NCI-H2227 (cell line): ENCODE data around the gene USP12.

Experiments
- DNase-seq: peaks from one replicate; lab custom pipeline; 2025; ENCODE audit not compliant: unreplicated experiment; lab: John Stamatoyannopoulos, UW

The USP12 gene

DNA sequence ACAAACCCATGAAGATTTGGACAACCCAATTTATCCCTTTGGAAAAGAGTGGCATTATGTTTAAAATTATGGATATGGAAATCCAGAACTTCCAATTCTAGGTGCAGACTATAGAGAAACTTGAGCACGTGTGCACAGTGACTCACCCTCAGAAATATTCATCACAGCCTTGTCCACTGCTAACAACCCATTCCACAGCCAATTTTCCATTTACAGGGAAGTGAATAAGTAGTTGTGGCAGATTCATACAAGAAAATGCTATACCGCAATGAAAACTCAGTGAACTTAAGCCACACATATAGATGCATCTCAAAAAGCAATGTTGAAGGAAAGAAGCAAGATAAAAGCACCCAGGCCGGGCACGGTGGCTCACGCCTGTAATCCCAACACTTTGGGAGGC is 133.3 kb downstream of the USP12 start:
- DNase-seq, result no peak

DNA sequence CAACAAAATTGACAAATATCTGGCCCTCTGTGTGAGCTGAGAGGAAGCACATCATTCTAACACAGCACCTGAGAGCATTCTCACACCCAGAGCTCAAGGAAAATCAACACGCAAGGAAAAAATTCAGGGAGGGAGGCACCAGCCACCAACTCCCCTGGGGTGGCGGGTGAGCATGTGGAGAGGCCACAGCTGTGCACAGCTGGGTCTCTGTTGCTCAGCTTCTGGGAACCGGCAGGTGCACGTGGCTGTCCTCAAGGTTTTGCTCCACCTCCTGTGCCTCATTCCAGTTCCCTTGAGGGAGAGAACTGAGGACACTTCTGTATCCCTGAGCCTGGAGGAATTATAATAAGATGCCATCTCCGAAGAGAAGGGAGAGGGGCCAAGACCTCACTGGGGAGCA is 134.0 kb downstream of the USP12 start:
- no peak for DNase-seq

DNA sequence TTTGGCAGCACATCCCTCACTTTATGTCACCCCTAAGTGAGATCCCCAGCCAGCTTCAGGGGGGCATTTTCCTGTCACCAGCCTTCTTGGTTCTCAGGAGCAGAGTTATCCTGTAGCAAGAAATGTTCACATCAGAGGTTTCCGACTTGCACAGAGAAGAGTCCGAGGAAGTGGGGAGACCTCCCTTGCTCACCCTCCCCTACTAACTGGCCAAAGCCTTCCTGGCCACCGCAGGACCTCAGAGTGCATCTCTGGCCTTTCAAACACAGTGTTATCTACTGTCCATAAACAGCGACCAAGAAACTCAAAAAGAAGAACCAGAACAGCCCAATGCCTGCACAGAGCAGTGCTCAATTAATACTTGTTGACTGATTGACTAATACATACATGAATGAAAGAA is 134.4 kb downstream of the USP12 start:
- no peak for DNase-seq

DNA sequence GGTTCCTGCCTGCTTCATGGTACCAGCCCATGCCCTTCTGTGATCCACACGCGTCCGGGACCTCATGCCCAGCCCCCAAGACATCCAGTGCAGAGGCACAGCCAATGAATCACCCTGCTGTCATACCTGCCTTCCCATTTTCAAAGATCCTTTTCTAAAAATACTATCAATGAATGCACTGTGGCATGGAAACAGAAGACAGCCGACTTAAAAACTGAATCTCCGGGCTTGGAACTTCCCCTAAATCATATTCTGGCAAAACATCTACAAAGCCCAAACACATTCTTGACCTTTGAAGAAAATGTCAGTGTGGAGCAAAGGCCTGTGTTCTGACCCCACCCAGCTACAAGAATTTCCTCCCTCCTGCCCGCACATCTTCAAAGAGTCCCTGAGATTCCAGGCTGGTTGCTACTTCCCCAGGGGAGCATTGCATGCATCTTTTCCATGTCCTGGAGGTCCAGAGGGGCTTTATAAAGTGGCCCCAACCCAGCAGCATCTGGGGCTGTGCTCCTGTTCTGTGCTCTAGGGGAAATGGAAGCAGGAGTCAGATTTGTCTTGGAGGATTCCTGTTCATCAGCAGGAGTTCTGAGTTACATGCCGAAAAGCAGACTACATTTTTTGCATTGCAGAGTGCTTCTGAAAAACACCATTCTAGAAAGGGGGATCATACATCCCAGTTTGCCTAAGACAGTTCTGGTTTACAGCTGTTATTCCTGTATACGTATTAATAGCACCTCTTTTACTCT is 135.2 kb downstream of the USP12 start:
- no peak for DNase-seq

DNA sequence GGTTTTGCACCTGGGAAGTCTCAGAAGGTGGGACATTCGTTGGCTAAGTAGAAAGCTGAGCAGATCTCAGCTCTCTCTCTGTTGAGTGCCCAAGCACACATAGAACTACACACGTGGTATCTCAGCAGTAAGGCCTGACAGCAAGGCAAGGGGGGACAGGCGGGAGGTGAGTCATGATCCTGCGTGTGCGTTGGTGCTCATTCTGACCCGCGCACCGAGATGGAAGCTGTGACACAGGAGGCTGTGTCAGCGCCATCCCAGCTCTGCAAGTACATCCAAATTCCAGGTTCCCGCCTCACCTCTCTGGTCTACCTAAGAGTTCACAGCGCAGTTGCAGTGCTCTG is 135.7 kb downstream of the USP12 start:
- no peak for DNase-seq

DNA sequence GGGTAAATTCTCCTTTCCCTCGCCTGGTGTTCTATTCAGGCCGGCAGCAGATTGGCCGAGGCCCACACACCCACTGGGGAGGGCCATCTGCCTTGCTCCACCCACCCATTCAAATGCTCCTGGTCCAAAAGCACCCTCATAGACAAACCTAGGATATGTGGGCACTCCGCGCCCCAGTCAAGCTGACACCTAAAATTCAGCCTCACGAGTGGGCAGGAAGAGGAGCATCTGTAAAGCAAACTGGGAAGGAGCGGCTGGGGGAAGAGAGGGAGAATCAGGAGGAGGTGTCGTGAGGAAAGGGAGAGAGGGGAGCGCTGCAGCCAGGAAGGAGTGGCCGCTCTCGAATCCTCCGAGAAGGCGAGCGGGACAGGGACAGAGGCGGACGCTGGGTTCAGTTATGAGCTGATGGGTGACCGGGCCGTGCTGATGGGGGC is 136.9 kb downstream of the USP12 start:
- no peak for DNase-seq

DNA sequence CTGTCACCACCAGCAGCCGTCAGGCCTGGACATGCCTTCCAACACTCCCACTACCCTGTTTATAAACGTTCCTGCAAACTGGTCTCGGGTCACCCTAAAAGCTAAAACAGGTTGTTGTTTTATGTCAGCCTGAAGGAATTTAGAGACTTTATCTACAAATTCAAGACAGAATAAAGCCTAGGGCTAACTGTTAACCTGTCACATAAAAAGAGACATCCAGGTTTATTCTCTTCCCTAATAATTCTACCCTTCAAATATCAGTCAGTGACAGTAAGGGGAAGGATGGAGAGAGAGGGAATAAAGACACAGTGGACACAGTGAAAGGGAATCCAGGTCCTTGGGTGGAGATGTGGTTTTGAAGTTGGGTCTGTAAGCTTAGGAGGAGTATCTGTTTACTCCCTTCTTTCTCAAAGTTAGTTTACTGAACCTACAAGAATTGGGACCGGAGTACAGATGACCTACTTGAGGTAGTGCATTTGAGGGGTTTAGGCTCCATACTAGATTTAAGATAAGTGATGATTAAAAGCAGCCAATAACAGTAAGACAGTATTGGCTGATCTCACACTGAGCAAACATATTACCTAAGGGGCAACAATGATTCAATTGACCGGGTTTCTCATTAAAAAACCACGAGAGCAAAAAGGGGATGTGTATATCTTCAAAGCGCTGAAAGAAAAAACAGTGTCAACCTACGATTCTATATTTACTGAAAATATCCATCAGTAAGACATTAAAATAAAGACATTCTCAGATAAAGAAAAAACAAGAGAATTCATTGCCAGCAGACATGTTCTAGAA is 142.7 kb downstream of the USP12 start:
- DNase-seq, result no peak

DNA sequence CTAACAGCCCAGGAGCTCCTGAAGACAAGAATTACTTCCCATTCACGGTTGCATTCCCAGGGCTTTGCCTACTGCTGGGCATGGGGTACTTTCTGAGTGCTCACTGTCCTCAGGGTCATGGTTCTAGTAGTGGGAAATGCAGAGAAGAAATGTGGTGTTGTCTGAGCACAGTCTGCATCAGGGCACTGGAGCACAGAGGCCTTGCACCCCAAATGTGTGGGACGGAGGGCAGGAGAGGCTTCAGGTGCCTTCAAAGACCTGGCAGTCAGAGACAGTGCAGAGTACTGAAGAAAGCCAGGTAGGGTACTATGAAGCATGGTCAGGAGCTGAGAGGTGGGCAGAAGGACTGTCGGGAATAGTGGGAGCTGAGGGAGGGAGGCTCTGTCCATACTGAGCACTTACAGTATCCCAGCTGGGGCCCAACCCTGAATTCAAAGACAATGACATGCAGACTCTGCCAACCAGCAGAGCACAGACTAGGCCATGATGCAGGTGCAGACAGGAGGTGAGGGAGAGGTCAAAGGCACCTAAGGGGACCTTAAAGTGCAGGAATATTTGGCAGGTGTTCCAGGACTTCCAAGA is 144.4 kb downstream of the USP12 start:
- DNase-seq, result no peak

DNA sequence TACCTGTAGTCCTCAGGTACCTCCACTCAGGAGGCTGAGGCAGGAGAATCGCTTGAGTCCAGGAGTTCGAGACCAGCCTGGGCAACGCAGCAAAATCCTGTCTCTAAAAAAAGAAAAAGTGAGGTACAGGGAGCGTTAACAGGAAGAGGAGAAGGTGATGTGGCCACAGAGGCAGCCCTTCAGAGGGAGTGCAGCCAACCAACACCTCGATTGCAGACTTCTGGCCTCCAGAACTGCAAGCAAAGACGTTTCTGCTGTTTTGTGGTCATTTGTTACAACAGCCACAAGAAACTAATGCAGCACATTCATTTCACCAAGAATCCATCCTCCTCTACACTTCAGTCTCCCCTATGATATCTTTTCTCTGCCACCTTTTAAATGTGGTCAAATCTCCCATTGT is 145.2 kb downstream of the USP12 start:
- DNase-seq, result no peak

DNA sequence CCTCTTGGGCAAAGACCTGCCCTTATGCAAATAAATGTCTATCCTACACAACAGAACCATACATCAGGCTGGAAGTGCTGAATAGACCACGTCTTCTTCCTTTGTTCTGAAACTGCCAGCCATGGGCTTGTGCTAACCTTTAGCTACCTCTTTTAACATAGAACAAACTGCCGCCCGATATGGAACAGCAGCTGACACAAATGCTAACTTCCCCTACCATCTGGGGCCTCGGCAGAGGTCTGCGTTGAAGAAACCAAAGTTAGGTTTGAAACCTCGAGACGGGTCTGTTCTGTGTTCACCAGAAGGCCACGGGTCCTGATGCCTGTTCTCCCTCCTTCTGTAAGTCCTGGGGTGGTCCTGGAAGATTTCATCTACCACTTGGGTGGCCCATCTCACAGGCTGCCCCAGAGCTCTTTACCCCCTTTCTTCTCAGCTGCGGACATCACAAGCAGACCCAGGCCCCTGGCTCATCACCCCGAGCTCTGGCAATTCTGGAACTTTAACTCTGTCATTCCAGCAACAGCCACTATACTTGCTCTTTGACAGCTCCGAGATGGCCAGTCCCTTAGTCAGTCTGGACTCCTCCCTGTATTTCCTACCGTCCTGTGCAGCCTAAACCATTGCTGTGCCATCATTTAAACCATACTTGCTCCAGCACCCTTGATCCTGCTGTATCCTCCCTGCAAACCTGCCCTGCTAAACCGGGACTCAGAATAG is 146.7 kb downstream of the USP12 start:
- DNase-seq, result no peak

DNA sequence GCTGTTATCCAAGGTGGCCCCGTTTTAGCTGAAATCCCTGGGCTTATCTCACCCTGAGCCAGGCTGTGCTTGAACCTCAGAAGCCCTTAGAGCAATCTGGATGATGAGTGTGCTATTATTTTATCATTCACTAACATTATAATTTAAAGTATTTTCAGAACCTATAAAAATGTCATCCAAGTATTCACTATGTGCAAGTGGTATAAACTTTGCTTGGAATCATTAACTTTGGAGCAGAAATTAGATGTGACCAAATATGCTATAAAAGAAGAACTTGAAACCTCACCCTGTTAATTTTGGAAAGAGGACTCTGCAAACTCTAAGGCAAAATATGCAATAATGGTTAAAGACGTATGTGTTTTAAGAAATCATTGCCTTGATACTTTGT is 147.5 kb downstream of the USP12 start:
- no peak for DNase-seq

DNA sequence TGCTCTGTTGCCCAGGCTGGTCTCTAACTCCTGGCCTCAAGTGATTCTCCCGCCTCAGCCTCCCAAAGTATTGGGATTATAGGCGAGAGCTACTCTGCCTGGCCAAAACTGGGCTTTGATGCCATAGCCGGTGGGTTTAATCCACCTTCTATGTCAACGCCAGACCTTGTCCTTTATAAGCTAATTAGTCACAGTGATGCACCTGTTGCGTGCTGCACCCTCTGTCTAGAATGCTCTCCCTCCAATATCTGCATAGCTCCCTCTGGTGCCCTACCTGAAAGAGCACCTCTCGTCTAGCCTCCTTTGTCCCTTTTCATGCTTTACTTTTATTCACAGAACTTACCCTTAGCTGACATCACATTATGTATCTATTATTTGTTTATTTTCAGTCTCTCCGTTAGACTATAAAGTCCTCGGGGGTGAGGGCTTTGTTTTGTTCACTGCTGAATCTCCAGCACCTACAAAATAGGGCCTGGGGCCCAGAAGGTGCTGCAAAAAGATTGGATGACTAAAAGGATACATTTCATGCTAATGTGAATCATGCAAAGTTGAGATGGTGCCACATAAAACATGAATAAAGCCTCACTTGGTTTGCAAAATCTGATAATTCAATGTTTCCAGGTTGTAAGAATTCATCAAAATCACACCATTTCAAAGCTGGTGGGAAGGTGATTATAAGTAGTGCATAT is 148.1 kb downstream of the USP12 start:
- no peak for DNase-seq

DNA sequence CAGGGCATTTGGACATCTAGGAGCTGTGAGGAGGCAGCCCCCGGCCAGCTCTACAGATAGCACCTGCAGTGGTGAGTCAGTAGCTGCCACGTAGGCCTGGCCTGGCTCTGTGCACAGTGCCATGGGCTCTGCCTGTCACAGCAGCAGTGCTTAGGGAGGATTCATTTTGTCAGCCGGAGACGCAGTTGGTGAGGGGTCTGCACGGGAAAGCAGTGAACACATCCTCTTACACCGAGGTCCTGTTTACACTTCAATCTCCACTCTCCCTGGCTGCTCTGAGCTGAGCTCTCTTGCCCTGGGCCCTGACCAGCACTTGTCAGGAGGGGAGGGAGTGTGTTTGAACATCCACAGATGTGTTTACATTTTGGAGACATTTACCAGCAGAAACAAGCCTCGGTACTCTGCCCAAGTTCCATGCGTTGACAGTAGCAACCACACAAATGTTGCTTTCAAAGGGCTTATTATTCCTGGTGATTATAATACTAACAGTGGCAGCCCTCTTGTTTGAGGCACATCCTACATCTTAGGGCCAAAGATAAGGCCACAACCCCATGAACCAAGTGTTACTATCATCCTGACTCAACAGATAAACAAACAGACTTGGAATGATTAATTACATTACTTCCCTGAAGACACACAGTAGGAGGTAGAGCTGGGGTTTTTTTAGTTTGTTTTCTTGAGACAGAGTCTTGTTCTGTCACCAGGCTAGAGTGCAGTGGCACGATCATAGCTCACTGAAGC is 148.9 kb downstream of the USP12 start:
- DNase-seq, result peak; percentile 12

DNA sequence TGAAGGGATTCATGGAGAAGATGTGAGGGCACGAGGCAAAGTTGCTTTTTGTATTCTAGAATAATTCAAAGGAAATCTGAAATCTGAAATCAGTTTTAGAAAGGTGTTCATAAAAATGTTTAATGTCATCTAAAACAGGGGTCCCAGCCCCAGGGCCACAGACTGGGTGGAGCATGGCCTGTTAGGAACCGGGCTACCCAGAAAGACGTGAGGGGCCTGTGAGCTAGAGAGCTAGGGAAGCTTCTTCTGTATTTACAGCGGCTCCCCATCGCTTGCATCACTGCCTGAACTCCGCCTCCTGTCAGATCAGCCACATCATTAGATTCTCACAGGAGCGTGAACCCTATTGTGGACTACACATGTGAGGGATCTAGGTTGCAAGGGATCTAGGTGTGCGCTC is 151.2 kb downstream of the USP12 start:
- no peak for DNase-seq

DNA sequence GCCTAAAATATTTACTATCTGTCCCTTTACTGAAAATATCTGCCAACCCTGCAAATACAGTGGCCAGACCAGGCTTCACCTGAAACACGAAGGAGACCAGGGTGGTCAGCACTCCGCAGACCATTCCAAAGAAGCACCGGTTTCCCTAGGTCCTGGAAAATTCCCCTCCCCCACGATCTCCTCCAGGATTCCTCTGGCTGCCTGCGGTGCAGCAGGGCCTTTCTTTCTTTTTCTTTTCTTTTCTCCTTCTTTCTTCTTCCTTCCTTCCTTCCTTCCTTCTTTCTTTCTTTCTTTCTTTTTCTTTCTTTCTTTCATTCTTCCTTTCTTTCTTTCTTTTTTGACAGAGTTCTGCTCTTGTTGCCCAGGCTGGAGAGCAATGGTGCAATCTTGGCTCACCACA is 152.7 kb downstream of the USP12 start:
- no peak for DNase-seq

DNA sequence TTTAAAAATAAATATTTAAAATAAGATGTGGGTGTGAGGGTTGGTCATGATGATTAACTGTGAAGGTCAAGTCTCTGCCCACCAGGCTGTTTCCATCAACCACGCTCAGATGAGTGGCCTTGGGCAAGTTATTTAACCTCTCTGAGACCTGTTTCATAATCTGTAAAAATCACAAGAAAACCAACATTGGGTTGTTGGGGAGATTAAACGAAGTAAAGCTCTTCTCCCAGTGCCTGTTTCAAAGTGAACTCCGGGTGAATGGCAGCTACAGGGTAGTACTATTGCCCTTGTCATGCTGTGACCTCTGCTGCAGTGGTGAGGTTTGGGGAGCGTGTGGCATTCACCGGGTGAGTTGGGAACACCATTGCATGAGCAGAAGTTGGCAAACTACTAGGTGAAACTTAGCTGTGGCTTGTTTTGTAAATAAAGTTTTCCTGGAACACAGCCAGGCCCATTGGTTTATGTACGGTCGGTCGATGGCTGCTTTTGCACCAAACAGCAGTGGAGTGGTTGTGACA is 153.2 kb downstream of the USP12 start:
- DNase-seq, result no peak

DNA sequence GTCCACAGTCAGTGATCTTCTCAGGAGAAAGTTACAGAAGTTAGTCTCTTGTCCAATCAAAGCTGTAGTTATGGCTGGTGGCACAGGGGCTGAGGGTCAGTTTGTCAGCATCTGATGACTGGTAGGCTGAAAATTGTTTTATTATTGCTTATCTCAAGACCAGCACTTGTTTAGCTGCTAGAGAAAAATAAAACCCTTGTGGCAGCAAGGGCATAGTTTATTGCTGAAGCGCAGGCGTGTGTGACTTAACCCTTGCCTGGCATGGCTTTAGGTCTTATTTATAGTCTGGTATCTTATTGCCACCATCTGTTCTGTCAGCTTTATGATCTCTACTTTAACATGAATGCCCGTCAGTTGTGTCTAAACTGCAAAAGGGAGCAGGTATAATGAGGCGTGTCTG is 154.7 kb downstream of the USP12 start:
- no peak for DNase-seq
